RWPE1 (cell line): ENCODE data around the gene UBE2E1.

ENCODE experiments used
- CTCF ChIA-PET: fragments of 350-600 bp; sonication (Branson Sonifier 250); formaldehyde crosslinking; extraction: SDS; loops from one replicate; lab custom pipeline; 2021; lab: Yijun Ruan, JAX
- POLR2A ChIA-PET: fragments of 400-600 bp; formaldehyde crosslinking; extraction: SDS; loops from one replicate; lab custom pipeline; 2020; ENCODE audit warnings: antibody characterized with exemption; ENCODE audit not compliant: low non-redundant PET; lab: Yijun Ruan, JAX
- DNase-seq: peaks from one replicate; pipeline ENCODE4 v3.0.0; 2012; ENCODE audit warnings: low spot score
- H3K27ac ChIP-seq: fragments of 450-650 bp; 2 replicates; pipeline ENCODE4 v1.5.1; 2017
- CTCF ChIP-seq: fragments of 450-650 bp; conservative IDR thresholded peaks from 2 replicates; pipeline ENCODE4 v1.5.1; 2017; ENCODE audit warnings: low read depth, mild to moderate bottlenecking

Gene UBE2E1

GRCh38 chr3:23815879-23816278 is 10.1 kb downstream of the UBE2E1 start:
- no peak for TF ChIP-seq CTCF
- ChIA-PET CTCF (no interaction called here), POLR2A (no interaction called here)
- no peak overlapping the region for H3K27ac ChIP-seq
- no peak for DNase-seq

- H3K27ac ChIP-seq = no peak overlapping the region
- ChIA-PET CTCF (no interaction called here), POLR2A (no interaction called here)
- DNase-seq = no peak
- TF ChIP-seq CTCF = no peak
Observed at GRCh38 chr3:23816721-23817120, 11.0 kb downstream of the UBE2E1 start.

- no peak for DNase-seq
- no peak overlapping the region for H3K27ac ChIP-seq
- no peak for TF ChIP-seq CTCF
- ChIA-PET CTCF (no interaction called here), POLR2A (no interaction called here)
Observed at GRCh38 chr3:23817508-23818223, 11.9 kb downstream of the UBE2E1 start.

- ChIA-PET POLR2A (no interaction called here), CTCF (no interaction called here)
- no peak for TF ChIP-seq CTCF
- H3K27ac ChIP-seq = no peak overlapping the region
- no peak for DNase-seq
Observed at GRCh38 chr3:23819599-23820360, 14.0 kb downstream of the UBE2E1 start.

GRCh38 chr3:23820888-23821287 is 15.1 kb downstream of the UBE2E1 start:
- H3K27ac ChIP-seq = no peak overlapping the region
- ChIA-PET POLR2A (no interaction called here), CTCF (no interaction called here)
- no peak for TF ChIP-seq CTCF
- no peak for DNase-seq

GRCh38 chr3:23821858-23822257 is 16.1 kb downstream of the UBE2E1 start:
- no peak overlapping the region for H3K27ac ChIP-seq
- POLR2A ChIA-PET = no interaction called here
- DNase-seq = no peak
- CTCF ChIA-PET = interaction anchor here (0.6 to 0.7 kb wide), 2 partner anchors 22 to 629 kb away, joined by 3 read pairs; no protein-coding TSS in a partner anchor
- no peak for TF ChIP-seq CTCF
